MV-4-11 (cell line): ENCODE measurements around the gene TCF4.

Experiments used
- DNase-seq: peaks from one replicate; lab custom pipeline; 2025; lab: John Stamatoyannopoulos, UW

The TCF4 gene

DNA sequence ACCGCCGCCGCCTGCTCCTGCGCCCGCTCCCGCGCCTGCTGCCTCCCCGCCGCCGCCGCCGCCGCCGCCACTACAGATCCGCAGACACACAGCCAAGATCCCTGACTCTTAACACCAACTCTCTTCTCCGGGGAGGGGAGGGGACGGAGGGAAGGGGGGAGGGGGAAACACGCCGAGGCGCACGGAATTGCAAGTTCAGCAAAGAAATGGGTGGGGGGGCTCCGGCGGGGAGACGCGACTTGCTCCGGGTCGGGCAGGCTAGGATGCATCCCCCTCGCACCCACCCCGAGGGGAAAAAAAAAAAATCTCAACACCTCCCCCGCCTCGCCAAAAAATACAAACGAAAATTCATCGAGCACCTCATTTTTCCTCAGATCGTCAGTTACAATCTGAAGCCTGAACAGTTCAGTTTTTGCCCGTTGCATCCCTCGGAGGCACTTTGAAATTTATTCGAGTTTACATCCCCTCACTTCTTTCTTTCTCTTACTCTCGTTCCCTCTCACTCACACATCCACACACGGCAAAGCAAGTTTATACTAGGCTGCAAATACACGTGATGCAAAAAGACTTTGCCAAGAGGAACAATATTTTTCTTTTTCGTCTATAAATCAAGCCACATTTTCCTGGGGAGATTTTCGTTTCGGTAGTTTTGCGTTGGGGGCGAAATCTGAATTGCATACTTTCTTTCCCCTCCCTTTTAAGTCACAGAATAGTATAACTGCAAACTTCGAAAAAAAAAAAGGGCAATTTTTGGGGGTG is at the start of gene TCF4:
TSS of gene TCF4 (minus strand) at position 82 of the 759 bp plus-strand sequence. CDS start 1,076 bp downstream, outside the sequence.
- peak; percentile 19 for DNase-seq

DNA sequence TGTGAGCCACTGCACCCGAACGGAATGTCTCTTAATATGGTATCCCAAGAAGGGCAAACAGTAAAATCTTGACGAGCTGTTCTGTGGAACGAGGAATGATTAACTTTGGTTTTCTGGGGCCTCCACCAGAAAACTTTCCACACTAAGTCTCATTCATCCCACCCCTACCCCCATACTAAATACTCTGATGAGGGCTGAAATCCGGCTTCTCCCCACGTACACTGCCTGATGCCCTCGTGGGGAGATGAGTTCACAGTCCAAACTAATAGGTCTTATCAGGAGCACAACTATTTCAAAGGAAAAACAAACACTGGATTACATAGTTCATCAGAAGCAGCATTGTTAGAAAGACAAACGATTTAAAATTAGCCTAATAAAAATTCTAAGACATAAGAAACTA is 49.2 kb upstream of the TCF4 start:
- DNase-seq = no peak

DNA sequence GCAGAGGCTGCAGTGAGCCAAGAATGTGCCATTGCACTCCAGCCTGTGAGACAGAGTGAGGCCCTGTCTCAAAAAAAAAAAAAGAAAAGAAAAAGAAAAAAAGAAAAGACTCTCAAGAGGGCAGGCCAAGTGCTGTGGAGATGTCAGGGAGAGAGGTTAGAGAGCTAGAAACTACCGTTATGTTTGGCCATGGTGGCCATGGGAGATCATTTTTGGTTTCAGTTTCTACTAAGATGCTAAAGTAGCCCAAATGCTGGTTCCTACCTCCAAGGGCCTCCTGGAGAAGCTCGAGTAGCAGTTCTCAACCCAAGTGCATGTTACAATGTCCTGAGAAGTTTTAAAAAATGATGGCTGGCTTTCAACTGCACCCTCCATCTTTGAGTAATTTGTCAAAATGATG is 47.4 kb upstream of the TCF4 start:
- DNase-seq = peak; percentile 32

DNA sequence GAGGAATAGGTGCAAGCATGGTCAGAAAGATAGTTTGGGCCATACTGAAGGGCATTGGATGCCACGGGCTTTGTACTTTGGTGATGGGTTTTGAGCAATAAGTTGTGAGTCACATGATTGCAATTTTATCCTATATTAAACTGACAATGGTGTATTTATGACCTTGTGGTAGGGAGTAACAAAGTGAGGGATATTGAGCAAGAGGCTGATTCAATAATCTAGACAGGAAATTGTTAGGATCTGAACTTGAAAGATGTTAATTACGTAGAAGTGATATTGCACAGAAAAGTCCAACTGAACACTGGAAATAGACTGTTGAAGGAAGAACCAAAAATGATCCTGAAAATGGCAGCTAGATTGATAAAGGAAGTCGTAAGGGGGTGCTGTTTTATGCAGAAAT is 46.6 kb upstream of the TCF4 start:
- peak; percentile 99 for DNase-seq

DNA sequence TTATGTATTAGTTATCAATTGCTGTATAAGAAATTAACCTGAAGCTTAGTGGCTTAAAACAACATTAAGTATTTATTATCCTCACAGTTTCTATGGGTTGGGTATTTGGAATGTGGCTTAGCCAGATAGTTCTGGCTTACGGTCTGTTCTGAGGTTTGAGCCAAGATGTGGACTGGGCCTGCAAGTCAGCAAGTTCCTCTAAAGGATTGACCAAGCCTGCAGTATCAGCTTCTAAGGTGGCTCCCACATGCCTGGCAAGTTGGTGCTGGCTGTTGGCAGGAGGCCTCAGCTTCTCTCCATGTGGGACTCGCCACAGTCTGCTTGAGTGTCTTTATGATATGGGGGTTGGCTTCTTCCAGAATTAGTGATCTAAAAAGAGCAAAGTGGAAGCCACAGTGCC is 45.0 kb upstream of the TCF4 start:
- peak; percentile 62 for DNase-seq

DNA sequence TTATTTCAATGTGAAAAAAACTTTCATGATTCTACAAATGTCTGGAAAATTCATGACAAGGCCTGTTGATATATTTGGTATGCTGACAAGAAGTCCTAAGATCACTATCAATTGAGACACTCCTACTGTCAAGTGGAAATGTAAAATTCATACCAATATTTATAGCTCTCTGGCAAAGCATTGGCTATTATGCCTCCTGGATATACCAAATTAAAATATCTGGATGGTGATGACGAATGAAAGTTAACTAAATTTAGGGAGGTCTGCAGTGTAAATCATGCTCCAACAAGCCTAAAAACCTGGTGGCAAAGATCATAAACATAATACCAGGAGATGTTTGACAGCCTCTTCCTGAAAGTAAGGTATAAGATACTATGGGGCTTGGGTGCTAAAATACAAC is 41.1 kb upstream of the TCF4 start:
- DNase-seq = no peak

DNA sequence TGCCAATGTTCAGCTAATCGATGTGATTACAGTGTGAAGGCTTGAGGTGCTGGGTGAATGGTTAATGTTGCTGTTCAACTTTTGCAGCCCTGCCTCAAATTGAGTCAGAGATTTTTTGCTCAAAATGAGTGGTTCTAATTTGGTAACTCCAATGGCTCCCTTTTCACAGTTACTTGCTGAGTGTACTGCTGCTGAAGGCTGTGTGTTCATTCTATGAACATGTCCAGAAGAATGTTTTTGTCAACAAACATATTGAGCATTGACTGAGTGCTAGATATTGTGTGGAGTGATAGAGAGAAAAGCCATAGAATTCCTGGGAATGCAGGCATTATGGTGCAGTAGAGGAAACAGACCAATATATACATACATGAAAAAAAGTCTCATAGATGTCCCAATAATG is 39.0 kb upstream of the TCF4 start:
- DNase-seq = no peak

DNA sequence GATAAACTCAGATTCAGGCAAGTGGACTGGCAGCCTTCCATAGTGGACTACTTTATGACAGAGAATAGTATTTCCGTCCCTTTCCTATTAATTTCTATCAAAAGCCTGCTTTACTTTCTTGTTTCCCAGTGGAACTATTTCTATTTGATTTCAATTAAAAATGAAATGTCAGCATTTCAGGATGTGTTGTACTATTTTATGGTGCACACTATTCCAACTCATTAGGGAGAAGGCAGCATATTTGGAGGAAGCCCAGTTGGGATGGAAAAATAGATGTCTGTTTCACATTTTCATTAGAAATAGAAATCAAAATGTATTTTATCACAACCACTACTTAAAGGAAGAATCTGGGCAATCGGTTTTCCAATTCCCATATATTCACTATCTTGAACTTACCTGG is 37.9 kb upstream of the TCF4 start:
- DNase-seq = no peak

DNA sequence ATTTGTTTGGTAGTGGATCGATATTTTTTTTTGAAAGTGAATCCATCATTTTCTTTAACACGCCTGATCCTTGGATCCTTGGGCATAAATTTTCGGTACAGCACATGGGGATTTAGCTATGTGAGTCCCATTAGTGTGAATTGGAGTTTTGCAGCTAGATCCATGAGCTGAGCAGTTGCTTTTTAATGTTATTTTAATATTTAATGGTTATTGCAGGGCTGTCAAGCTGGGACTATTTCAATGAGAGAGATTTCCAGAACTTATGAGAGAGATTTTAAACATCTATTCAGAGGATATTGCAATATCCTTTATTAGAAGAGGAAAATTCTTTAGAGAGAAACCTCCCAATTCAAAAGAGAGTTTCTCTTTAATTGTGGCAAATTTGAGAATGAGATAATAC is 35.6 kb upstream of the TCF4 start:
- no peak for DNase-seq

DNA sequence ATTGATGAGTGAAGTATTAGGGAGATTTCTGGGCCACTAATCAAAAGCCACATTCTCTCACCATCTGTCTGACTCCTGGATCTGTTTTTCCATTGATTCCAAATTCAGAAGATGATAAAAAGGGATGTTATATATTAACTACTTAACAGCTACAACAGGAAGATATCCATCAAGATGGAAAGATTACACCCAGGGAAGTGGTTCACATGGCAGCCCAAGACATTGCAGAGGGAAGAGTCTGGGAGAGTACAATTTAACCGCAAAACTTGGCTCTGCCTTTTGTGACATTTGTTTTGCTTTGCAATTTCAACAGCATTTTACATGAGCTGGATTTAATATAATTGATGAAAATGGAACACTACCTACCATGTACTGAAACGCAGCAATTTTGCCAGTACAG is 22.5 kb upstream of the TCF4 start:
- no peak for DNase-seq

DNA sequence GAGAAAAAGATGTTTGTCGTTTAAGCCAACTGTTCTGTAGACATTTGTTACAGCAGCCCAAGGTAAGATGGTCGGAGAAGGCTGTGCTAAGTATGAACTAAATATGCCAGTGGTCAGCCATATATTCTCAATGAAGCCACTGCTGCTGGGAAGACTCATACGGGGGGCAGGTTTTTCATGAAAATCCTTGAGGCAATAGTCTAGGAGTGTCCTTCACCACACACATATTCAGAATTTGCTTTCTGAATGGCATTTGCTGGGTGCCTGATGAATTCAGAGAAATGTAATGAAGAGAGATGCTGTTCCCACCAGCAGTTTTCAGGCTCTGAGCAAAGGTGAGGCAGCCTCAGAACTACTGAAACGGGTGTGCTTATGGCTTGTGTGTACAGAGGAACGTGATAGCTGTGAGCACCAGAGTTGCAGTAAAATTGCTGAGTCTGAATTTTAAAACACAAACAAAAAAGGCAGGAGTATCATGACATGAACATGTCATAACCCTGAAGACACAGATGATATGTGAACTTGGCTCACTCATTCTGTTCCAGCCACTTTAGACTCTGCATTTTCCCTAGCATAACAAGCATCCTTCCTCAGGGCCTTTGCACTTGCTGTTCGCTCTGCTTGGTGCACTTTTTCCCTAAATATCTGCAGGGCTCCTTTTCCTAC is 21.3 kb upstream of the TCF4 start:
- DNase-seq = no peak

DNA sequence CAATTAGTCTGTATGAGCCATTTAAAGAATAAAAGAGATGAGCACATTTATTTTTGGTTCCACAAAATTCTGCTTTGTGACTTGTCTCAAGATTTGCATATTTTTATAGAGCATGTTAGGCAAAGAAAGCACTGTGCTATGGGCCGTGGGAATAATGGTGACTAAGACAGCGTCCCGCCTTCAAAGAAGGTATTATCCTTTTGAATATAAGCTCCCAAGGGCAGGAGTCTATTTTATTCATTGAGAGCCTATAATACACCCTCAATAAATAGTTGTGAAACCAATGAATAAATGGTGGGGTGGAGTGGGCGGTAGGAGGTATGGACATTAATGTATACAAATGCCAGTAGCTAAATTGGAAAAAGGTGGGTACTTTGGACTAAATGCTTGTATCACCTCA is 20.5 kb upstream of the TCF4 start:
- no peak for DNase-seq

DNA sequence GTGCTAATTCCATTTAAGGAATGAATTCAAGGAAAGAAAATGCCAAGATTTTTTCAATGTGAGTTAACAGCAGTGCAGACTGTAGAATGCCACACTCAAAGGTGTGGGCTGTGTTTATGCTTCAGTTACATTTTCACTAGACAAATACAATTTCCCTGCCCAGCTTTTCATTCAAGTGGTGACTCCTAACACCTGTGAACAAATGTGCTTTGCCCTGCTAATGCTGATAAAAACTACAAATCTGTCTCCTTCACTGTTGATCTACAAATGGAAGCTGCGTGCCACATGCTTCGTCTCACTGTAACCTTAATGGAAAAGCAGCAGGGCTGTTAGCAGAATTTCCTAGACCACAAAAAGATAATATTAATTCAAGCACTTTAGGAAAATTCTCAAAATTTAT is 19.8 kb upstream of the TCF4 start:
- no peak for DNase-seq

DNA sequence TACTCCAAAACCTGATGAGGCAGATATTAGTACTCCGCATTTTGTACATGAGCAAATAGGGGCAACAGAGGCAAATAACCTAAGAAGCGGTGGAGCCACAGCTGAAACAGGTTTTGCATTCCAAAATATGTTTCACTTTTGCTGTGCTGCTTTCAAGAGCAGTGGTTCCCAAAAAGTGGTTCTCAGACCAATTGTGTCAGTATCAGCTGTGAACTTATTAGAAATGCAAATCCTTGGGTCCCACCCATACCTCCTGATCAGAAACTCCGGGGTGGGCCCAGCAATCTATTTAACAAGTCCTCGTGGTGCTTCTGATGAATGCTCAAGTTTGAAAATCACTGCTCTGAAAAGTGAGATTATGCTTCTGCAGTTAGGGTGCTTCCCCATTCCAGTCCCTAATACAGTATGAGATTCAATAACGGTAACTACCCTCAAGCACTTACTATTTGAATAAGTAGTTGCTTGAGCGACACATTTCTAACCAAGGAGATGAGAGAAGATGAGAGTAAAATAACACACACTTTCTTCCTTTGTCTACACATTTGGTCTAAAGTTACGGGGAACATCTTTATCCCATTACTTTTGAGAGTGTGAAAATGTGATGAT is 17.8 kb upstream of the TCF4 start:
- no peak for DNase-seq

DNA sequence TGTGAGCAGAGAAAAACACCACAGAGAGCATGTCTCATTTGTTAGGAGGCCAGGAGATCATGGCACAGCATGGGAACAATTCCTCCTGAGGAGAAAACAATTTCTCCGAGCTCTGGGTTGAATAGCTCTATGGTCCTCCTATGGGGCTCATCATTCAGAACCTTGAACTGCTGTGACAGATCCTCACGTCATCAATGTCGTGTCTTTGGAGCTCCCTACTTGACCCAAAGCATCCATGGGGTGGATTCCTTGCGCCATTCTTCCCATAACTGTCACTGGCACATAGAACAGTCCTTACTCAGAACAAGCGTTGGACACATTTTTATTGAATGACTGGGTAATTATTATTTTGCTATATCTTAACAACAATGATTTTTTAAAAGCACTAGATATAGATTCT is 15.8 kb upstream of the TCF4 start:
- no peak for DNase-seq

DNA sequence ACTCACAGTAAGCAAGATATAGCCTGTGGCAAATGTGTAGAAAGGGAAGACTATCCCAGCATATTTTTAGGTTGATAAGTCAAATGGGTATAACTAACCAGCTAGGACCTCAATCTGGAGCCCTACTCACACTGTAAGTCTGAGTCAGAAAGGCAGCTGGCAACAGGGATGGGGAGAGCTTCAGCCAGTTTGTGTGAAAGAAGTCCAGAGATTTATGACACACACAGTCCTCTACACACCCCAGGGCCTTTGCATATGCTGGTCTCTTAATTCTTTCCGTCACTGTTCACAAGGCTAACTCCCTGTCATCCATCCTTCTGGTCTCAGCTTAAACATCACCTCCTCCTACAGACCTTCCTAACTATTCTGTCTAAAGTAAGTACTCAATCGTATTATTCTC is 5.9 kb upstream of the TCF4 start:
- DNase-seq = no peak

DNA sequence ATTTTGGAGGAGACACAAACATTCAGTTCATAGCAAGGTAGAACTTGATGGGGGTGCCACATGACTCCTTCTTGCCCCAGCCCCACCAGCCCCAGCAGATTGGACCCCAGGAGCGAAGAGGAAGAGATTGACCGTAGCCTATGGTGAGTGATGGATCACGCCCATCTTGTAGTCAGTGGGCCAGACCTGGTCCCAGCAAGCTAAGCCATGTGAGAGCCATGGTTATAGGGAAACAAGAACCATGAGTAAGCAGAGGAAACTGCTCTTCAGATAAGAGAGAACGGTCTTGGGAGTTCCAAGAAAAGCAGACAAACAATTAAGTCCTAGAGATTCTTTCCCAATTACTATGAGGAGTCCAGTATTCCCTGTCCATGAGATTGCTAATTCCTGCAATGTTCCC is 4.6 kb upstream of the TCF4 start:
- no peak for DNase-seq

DNA sequence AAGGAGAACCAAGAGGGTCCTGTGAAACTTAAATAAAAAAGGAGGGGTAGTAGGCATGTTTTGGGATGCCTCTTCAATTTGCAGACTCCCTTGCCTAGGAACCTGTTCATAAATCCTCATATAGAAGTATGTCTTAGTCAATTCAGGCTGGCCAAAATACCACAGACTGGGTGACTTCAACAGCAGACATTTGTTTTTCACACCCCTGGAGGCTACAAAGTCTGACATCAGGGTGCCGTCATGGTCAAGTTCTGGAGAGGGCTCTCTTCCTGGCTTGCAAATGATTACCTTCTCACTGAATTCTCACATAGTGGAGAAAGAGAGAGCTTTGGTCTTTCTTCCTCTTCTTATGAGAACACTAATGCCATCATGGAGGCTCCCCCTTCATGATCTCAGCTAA is 4.1 kb upstream of the TCF4 start:
- no peak for DNase-seq

DNA sequence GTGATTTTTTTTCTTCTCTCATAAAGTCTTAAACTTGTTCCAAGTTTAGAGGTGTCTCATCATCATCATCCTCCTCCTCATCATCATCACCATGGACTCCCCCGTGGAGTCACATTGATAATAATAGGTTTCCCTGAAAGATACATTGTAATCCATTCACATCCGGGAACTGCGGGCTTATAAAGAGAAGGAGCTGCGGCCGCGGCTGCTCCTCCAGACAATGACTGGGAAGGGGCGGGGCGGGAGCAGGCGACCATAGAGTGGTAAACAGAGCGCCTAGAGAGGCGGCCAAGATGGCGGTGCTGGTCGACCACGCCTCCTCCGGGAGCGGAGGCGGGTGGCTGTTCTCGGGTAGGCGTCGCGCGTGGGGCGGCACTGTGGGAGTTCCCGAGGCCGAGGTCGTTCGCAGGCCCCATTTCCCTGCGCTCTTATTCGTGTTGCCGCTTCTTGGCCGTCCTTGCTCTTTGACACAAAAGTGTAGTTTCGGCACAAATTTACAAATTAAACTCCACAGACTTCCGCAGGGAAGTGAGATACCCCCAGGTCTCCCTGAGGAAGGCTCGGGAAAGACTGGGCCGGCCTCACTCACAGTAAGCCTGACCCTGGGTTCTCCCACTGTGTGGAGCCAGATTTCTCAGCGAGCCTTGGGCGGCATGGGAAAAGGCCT is 1.8 kb upstream of the TCF4 start:
- peak; percentile 92 for DNase-seq

DNA sequence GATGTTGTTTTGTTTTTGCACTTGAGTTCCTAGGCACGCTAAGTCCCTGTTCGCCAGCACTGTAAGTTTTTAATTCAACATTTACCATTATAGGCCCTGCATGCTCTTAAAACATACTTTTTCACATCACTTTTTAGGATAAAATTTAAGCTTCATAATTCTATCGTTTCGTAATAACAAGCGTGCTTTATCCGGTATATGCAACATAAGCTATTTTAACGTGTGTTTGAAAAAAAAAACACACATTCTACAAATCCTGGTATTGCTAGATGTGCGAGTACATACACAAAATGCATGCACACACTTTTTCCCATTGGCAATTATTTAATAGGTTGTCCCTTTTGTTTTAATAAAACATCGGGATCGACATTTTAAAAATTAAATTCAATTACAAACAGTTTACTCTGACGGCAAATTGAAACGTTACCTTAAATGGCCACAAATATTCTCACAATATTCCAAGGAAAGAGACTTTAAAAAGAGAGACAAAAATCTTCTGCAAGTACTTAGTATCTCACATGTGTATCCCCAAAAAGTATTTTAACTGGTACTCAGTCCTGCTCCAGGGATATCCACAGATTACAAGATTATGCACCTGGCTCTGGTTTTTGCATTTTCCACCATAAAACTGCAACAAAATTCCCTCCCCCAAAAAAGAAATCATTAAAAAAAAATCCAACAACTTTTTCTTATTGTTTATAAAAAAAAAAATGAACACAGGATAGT is 1.0 kb upstream of the TCF4 start:
- DNase-seq = peak; percentile 39

DNA sequence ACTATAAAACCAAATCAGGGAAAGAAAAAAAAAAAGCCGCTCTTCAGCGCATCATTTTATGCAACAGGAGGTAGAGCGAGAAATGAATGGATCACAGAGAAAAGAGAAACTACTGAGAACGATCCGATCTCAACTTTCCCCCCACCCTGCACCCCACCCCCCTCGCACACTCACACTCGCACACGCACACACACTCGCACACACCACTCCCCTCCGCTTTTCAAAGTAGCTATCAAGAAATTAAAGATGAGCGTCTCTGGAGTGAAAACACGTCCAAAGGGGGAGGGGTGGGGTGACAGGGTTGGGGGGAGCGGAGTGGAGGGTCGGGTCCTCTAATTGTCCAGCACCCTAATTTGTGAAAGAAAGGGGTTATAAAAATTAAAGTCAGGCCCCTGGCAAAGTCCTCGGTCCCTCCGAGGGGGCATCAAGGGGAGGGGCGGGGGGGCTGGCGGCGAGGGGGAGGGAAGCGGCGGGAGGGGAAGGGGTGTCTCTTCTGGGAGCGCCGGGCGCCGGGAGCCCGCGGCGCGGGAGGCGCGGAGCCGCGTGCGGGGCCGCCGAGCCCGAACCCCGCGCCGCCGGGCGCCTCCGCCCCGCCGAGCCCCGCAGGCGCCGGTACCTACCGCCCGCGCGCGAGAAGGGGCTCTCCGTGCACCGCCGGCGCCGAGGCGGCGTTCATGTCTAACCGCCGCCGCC is 428 bp downstream of the TCF4 start:
- DNase-seq = no peak
